IPS-18c (cell line): Measurements from ENCODE around the gene SZT2.
"Not testable (repeated sequence)": the region's sequence is repeated elsewhere in the genome, so short reads cannot be mapped to it uniquely, and the experiment has no call there.

Source experiments
- H3K4me3 ChIP-seq: 2 replicates; pipeline ENCODE4 v1.7.0; 2013; ENCODE audit warnings: low read depth, mild to moderate bottlenecking, low read length, moderate library complexity; ENCODE audit not compliant: insufficient read depth
- H3K9me3 ChIP-seq: one replicate; pipeline ENCODE4 v1.6.1; 2013; ENCODE audit warnings: mild to moderate bottlenecking, low read length, moderate library complexity; ENCODE audit not compliant: control insufficient read depth, insufficient read depth

SZT2 gene

GRCh38 chr1:43358121-43358745 lies 31.5 kb upstream of the SZT2 start:
- H3K9me3 ChIP-seq = no peaks in the 10 kb centered on the region

GRCh38 chr1:43358746-43359693 lies 30.7 kb upstream of the SZT2 start, which contains the start of gene CDC20:
TSS of gene CDC20 (plus strand) at chr1:43358981. CDS start at chr1:43359216, 235 bp downstream.
- H3K4me3 ChIP-seq = peak within 1 kb of the TSS; percentile 66
- no peaks in the 10 kb centered on the region for H3K9me3 ChIP-seq

More at GRCh38 chr1:43358121-43358745, 31.5 kb upstream of the SZT2 start:
- peak overlapping the region; percentile 54 for H3K4me3 ChIP-seq

- H3K4me3 ChIP-seq = peak overlapping the region; percentile 66
- no peaks in the 10 kb centered on the region for H3K9me3 ChIP-seq
These were observed 30.0 kb upstream of the SZT2 start for GRCh38 chr1:43359696-43360095.

- peak overlapping the region; percentile 66 for H3K4me3 ChIP-seq
- H3K9me3 ChIP-seq = no peaks in the 10 kb centered on the region
These were observed 29.1 kb upstream of the SZT2 start for GRCh38 chr1:43360616-43361015.

GRCh38 chr1:43363283-43363934 lies 26.3 kb upstream of the SZT2 start:
- no peaks in the 10 kb centered on the region for H3K9me3 ChIP-seq

GRCh38 chr1:43363935-43364525 lies 25.7 kb upstream of the SZT2 start:
- no peaks in the 10 kb centered on the region for H3K9me3 ChIP-seq
- H3K4me3 ChIP-seq = no peak overlapping the region

More at GRCh38 chr1:43363283-43363934, 26.3 kb upstream of the SZT2 start:
- no peak overlapping the region for H3K4me3 ChIP-seq

GRCh38 chr1:43365678-43366077 lies 24.0 kb upstream of the SZT2 start:
- peak overlapping the region; percentile 11 for H3K4me3 ChIP-seq

GRCh38 chr1:43366179-43366578 lies 23.5 kb upstream of the SZT2 start:
- peak overlapping the region; percentile 81 for H3K4me3 ChIP-seq

More at GRCh38 chr1:43365678-43366077, 24.0 kb upstream of the SZT2 start:
- H3K9me3 ChIP-seq = no peaks in the 10 kb centered on the region

GRCh38 chr1:43366601-43367025 lies 23.1 kb upstream of the SZT2 start:
- Histone ChIP-seq H3K9me3 (no peaks in the 10 kb centered on the region), H3K4me3 (peak overlapping the region; percentile 81)

More at GRCh38 chr1:43366179-43366578, 23.5 kb upstream of the SZT2 start:
- H3K9me3 ChIP-seq = no peaks in the 10 kb centered on the region

- peak overlapping the region; percentile 81 for H3K4me3 ChIP-seq
- H3K9me3 ChIP-seq = no peaks in the 10 kb centered on the region
These were observed 22.4 kb upstream of the SZT2 start for GRCh38 chr1:43367026-43367903.

- H3K9me3 ChIP-seq = no peaks in the 10 kb centered on the region
- peak within 1 kb of the TSS; percentile 81 for H3K4me3 ChIP-seq
These were observed 21.6 kb upstream of the SZT2 start, which contains the start of gene ELOVL1 for GRCh38 chr1:43367904-43368645. TSS of gene ELOVL1 (minus strand) at chr1:43368011. CDS start at chr1:43365609, 2,402 bp downstream.

GRCh38 chr1:43368646-43369020 lies 21.1 kb upstream of the SZT2 start:
- Histone ChIP-seq H3K9me3 (no peaks in the 10 kb centered on the region), H3K4me3 (peak overlapping the region; percentile 58; the same call in 1 of the 2 replicates)

GRCh38 chr1:43369779-43370178 lies 19.9 kb upstream of the SZT2 start:
- not testable (repeated sequence) for H3K9me3 ChIP-seq, H3K4me3 ChIP-seq

GRCh38 chr1:43370564-43370963 lies 19.1 kb upstream of the SZT2 start:
- Histone ChIP-seq H3K4me3 (no peak overlapping the region), H3K9me3 (no peaks in the 10 kb centered on the region)

GRCh38 chr1:43372172-43372571 lies 17.5 kb upstream of the SZT2 start:
- no peak overlapping the region for H3K4me3 ChIP-seq

More at GRCh38 chr1:43372172-43372571, 17.5 kb upstream of the SZT2 start:
- no peaks in the 10 kb centered on the region for H3K9me3 ChIP-seq
